Testis (tissue), 3 donors: ENCODE measurements around the gene PTPRCAP. TPM values are rescaled to one million over a fixed set of nuclear protein-coding genes. Genes with fewer than 3 reads are reported as not detected.

Source experiments
- DNase-seq: peaks from one replicate; pipeline ENCODE4 v3.0.0-alpha.2; 2019
- H3K27ac ChIP-seq, 2 donors: fragments of 200-600 bp; sonication (generic); one replicate each; pipeline ENCODE4 v1.5.1; 2019
- H3K27me3 ChIP-seq: fragments of 200-600 bp; sonication (generic); one replicate; pipeline ENCODE4 v1.5.1; 2019
- H3K36me3 ChIP-seq: fragments of 200-600 bp; sonication (generic); one replicate; pipeline ENCODE4 v1.5.1; 2017; ENCODE audit warnings: low read depth; ENCODE audit errors: missing control alignments
- H3K4me1 ChIP-seq: fragments of 200-600 bp; sonication (generic); one replicate; pipeline ENCODE4 v1.5.1; 2019
- H3K4me3 ChIP-seq, 2 donors: fragments of 200-600 bp; sonication (generic); one replicate each; pipeline ENCODE4 v1.5.1; 2017 to 2019
- H3K9me3 ChIP-seq: fragments of 200-600 bp; sonication (generic); one replicate; pipeline ENCODE4 v1.5.1; 2017
- CTCF ChIP-seq, 3 experiments: fragments of 450-650 bp in 2 of 3; fragments of 200-600 bp in 1 of 3; sonication (generic) in 1 of 3; IDR thresholded peaks; one replicate each; pipeline ENCODE4 v1.5.1; 2016 to 2019; ENCODE audit warnings: antibody characterized with exemption in 3 of 3, mild to moderate bottlenecking in 2 of 3, moderate library complexity in 1 of 3
- POLR2A ChIP-seq: fragments of 450-650 bp; IDR thresholded peaks from one replicate; pipeline ENCODE4 v1.6.1; 2017; ENCODE audit warnings: antibody characterized with exemption, mild to moderate bottlenecking, moderate library complexity
- WGBS, 2 donors: methylation state at CpG; one replicate each; pipeline ENCODE4 v1.1.5; 2018; 5-methylcytosine and 5-hydroxymethylcytosine counted together
- intact Hi-C: fragments of 100-400 bp; cut with DNase I; formaldehyde crosslinking; loops from one replicate; pipeline ENCODE4 v1.15.1; 2023; ENCODE audit warnings: low total_unique reads
- polyA plus RNA-seq: library from polyadenylated mRNA; stranded (reverse); fragments of 350-450 nt; fragmentation: Illumina TruSeq; extraction: RNeasy Lipid Tissue Mini Kit (QIAGEN cat#74804); gene quantifications from one replicate; pipeline ENCODE4 v1.2.3, GENCODE V29; 2014; ENCODE audit warnings: low read depth, low replicate concordance; ENCODE audit not compliant: insufficient read depth
- total RNA-seq, 2 donors: library from RNA; depleted of rRNA; stranded (reverse); fragments of >200 nt; gene quantifications; one replicate each; pipeline ENCODE4 v1.2.3, GENCODE V29; 2016

PTPRCAP gene
- total and polyA plus RNA-seq, 3 donors from 2014 or later = 3.1 to 5.6 (median 5.2) TPM

GRCh38 chr11:67441731-67442351 lies 4.4 kb upstream of the PTPRCAP start:
- Histone ChIP-seq H3K27me3 (no peaks in the 10 kb centered on the region), H3K27ac (no peak overlapping the region), H3K9me3 (no peaks in the 10 kb centered on the region), H3K4me3 (no peak overlapping the region), H3K4me1 (peaks cover 5% of the 10 kb centered on the region), H3K36me3 (no peaks in the 10 kb centered on the region)
- intact Hi-C loops = no loop called here
- TF ChIP-seq CTCF (IDR thresholded peaks at IDR 0.05) (no peak), POLR2A (no peak)
- 89% methylated on average over 28 of the region's 28 CpGs; no CpG with 5 or more reads in 1 of the 2 donors for WGBS, 2 donors
- no peak for DNase-seq

GRCh38 chr11:67441098-67441563 lies 3.6 kb upstream of the PTPRCAP start:
- H3K4me1 ChIP-seq = peaks cover 5% of the 10 kb centered on the region

GRCh38 chr11:67440229-67441097 lies 3.0 kb upstream of the PTPRCAP start:
- Histone ChIP-seq H3K36me3 (no peaks in the 10 kb centered on the region), H3K9me3 (no peaks in the 10 kb centered on the region), H3K27me3 (no peaks in the 10 kb centered on the region), H3K4me1 (peaks cover 5% of the 10 kb centered on the region), H3K4me3 (no peak overlapping the region), H3K27ac (no peak overlapping the region)
- TF ChIP-seq POLR2A = no peak
- no peak for TF ChIP-seq CTCF (IDR thresholded peaks at IDR 0.05)
- WGBS, 2 donors = 80 to 87% methylated on average over 10 to 17 of the region's 17 CpGs
- intact Hi-C loops = no loop called here
- DNase-seq = no peak

More at GRCh38 chr11:67441098-67441563, 3.6 kb upstream of the PTPRCAP start:
- Histone ChIP-seq H3K4me3 (no peak overlapping the region), H3K36me3 (no peaks in the 10 kb centered on the region), H3K9me3 (no peaks in the 10 kb centered on the region), H3K27me3 (no peaks in the 10 kb centered on the region), H3K27ac (no peak overlapping the region)
- WGBS, 2 donors = 90 to 91% methylated on average over 7 to 21 of the region's 21 CpGs
- TF ChIP-seq CTCF (IDR thresholded peaks at IDR 0.05) = no peak
- TF ChIP-seq POLR2A = no peak
- DNase-seq = no peak
- intact Hi-C loops = no loop called here

- intact Hi-C loops = no loop called here
- Histone ChIP-seq H3K4me1 (peaks cover 5% of the 10 kb centered on the region), H3K4me3 (no peak overlapping the region), H3K27me3 (no peaks in the 10 kb centered on the region), H3K9me3 (no peaks in the 10 kb centered on the region), H3K27ac (no peak overlapping the region), H3K36me3 (no peaks in the 10 kb centered on the region)
- TF ChIP-seq CTCF (IDR thresholded peaks at IDR 0.05) (no peak), POLR2A (no peak)
- WGBS, 2 donors = 75 to 86% methylated on average over 12 to 31 of the region's 31 CpGs
- DNase-seq = no peak
These were observed 2.1 kb upstream of the PTPRCAP start for GRCh38 chr11:67439321-67440228.
